ENCODE data around the gene LILRB4. TPM values are rescaled to one million over a fixed set of nuclear protein-coding genes. Genes with fewer than 3 reads are reported as not detected.

Gene LILRB4
- total and polyA plus RNA-seq, 9 of the 15 experiments (the other 6 are each of a cell fraction or from before 2014, with no cell fraction given): not detected

DNA sequence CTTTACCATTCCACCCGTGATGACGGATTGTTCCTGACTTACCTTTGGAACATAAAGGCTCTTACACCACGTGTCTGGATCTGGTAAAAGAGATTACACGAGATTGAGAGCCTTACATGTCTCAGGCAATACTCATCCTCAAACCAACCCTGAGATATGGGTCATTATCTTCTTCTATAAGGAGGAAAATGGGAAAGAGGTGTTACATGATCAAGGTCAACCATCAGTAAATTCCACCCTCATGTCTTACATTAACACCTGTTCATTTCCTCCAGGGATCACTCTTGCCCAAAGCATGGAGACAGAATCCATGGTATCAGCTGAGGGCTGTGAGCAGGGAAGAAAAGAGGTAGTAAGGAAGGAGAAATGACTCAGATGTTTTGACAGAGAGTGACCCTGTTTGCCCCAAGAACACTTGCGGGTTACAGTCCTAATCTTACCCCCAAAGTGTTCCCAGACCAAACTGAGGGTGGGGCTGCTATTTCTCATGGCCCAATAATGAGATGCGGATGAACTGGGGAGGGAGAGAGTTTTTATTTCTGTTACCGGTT, 19.6 kb downstream of the LILRB4 start (continued):
- TF ChIP-seq EWSR1 (IDR thresholded peaks at IDR 0.05; ENCODE audit: borderline replicate concordance, low read depth, partially characterized antibody): no peak
- no peak for TF ChIP-seq ELF1 (tag; IDR thresholded peaks at IDR 0.05)
- TF ChIP-seq NFE2 (IDR thresholded peaks at IDR 0.05; ENCODE audit: low read depth): peak; percentile 66

GRCh38 chr19:54684527-54684926, 21.7 kb downstream of the LILRB4 start:
- in situ Hi-C loops (cut with MboI): no loop called here
- TF ChIP-seq SMC3 (conservative IDR thresholded peaks at IDR 0.05; ENCODE audit: insufficient read depth, low read depth, low read length): no peak
- no peak for TF ChIP-seq MGA (IDR thresholded peaks at IDR 0.05)
- TF ChIP-seq, protein P1, sequence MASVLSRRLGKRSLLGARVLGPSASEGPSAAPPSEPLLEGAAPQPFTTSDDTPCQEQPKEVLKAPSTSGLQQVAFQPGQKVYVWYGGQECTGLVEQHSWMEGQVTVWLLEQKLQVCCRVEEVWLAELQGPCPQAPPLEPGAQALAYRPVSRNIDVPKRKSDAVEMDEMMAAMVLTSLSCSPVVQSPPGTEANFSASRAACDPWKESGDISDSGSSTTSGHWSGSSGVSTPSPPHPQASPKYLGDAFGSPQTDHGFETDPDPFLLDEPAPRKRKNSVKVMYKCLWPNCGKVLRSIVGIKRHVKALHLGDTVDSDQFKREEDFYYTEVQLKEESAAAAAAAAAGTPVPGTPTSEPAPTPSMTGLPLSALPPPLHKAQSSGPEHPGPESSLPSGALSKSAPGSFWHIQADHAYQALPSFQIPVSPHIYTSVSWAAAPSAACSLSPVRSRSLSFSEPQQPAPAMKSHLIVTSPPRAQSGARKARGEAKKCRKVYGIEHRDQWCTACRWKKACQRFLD (CRISPR knock-in tag; IDR thresholded peaks at IDR 0.05): peak; percentile 82
- peak; percentile 95 for TF ChIP-seq ZNF197 (CRISPR knock-in tag; IDR thresholded peaks at IDR 0.05; ENCODE audit: low read depth)
- peak; percentile 83 for TF ChIP-seq HDAC2 (IDR thresholded peaks at IDR 0.05)

More at GRCh38 chr19:54684527-54684926, 21.7 kb downstream of the LILRB4 start:
- FAIRE-seq (peak; percentile 87), ATAC-seq (peak; percentile 95), DNase-seq (ENCODE audit: extremely low read depth in 1 of 4, low spot score in 3 of 4) (peak; percentile 46 to 80 (median 57))
- 0% methylated on average over 3 of the region's 3 CpGs for WGBS (ENCODE audit: insufficient coverage, low coverage, missing lambda C conversion rate)
- Histone ChIP-seq H3K4me3 (no peak overlapping the region), H3K27ac (ENCODE audit: extremely low read depth, low read depth, low read length) (no peak overlapping the region), H4K20me1 (replicated peaks; ENCODE audit: control insufficient read depth, insufficient read depth, low read length) (no peaks in the 10 kb centered on the region), H2AFZ (ENCODE audit: low read depth, low read length) (no peak overlapping the region), H3K4me2 (ENCODE audit: insufficient read depth, low read length) (no peak overlapping the region), H3K4me1 (replicated peaks in 1 of 2; ENCODE audit: control insufficient read depth in 2 of 2, insufficient read depth in 2 of 2, low read length in 2 of 2) (peaks cover 0 to 4% of the 10 kb centered on the region in 2 experiments; a peak in 2 of 5 replicates), H3K9me3 (replicated peaks; ENCODE audit: control insufficient read depth, insufficient read depth, low read depth, low read length) (no peaks in the 10 kb centered on the region), H3K9ac (ENCODE audit: insufficient read depth in 1 of 2, low read depth in 2 of 2, low read length in 2 of 2) (no peak overlapping the region), H3K27me3 (ENCODE audit: control insufficient read depth in 2 of 2, insufficient read depth in 2 of 2, low read length in 2 of 2) (no peaks in the 10 kb centered on the region; a peak in 1 of 5 replicates), H3K79me2 (ENCODE audit: control insufficient read depth, insufficient read depth, low read length) (no peaks in the 10 kb centered on the region), H3K9me1 (ENCODE audit: control insufficient read depth, insufficient read depth, low read length) (no peaks in the 10 kb centered on the region), H3K36me3 (ENCODE audit: control insufficient read depth, insufficient read depth, low read length) (no peaks in the 10 kb centered on the region)
- no TSS peak for BruUV-seq (replicated peaks)
- CTCF ChIA-PET (ENCODE audit: low intra/inter-chr PET ratio): no interaction called here
- intact Hi-C loops (cut with micrococcal nuclease): no loop called here
- POLR2A ChIA-PET: no interaction called here

Measured in K562 (cell line).